Measurements from ENCODE around the gene CXCR4. TPM values are rescaled to one million over a fixed set of nuclear protein-coding genes. Genes with fewer than 3 reads are reported as not detected.
A peak's percentile ranks its signal among the peaks of the same experiment; 100 is the strongest.

Gene CXCR4
- total and polyA plus RNA-seq, 2 experiments from 2014 or later, result 2.1 TPM

DNA sequence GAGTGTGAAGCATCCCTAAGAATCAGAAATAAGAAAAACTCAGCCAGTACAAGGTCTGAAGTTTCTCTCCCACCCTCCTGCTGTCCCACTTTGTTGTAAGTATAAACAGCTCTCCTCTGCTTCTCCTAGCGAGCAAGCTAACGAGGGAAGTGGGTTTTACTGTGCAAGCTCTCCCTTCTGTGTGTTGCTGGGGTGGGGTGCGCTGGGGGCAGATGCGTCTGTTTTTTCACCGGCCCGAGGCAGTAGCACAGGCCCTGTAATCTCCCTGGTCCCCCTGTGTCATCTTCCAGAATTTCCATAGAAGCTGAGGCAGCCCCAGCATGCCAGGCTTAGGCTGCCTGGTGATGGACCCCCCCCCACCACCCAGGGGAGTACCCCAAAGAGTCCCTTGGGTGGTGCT, 9.4 kb upstream of the CXCR4 start (continued):
- TF ChIP-seq REST (IDR thresholded peaks at IDR 0.05; ENCODE audit: unreplicated experiment), result no peak
- TF ChIP-seq POLR2AphosphoS5 (IDR thresholded peaks at IDR 0.05; ENCODE audit: low read depth), result no peak
- TF ChIP-seq CTCF (conservative IDR thresholded peaks at IDR 0.05; ENCODE audit: low read depth in 2 of 2), result no peak
- no peak for TF ChIP-seq STAT1 (IDR thresholded peaks at IDR 0.05; ENCODE audit: unreplicated experiment)
- TF ChIP-seq JUNB (IDR thresholded peaks at IDR 0.05; ENCODE audit: unreplicated experiment), result no peak
- TF ChIP-seq NANOG (IDR thresholded peaks at IDR 0.05; ENCODE audit: borderline replicate concordance), result no peak

DNA sequence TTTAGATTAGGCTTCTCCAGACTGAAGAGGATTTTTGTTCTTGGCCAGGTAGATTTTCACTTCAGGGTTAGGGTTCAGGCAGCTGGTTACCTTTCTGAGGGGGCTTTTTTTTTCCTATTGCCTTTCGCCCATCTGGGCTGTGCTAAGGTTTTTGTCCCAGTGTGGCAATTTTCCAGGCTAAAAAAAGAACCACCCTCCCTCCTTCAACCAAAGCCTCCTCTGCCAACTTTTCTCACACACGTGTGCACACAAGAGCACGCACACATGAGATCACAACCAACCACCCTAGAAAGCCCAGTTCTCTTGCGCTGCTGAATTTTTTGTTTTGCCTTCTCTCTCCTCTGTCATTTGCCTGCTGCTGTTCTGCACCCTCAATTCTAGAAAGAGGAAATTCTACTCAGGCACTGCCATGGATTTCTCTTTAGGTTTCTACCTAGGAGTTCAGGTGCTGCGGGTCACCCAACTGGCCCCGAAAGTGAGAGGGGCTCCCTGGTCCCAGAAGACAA, 8.5 kb upstream of the CXCR4 start:
- peaks cover 6% of the 10 kb centered on the region for H3K27me3 Mint-ChIP-seq (ENCODE audit: insufficient read depth, low read depth, poor library complexity)
- Histone ChIP-seq H3K4me3 (no peak overlapping the region), H3K36me3 (ENCODE audit: insufficient read depth) (no peaks in the 10 kb centered on the region), H4K20me1 (replicated peaks; ENCODE audit: insufficient read depth) (no peaks in the 10 kb centered on the region), H3F3A (replicated peaks; ENCODE audit: low read depth) (no peaks in the 10 kb centered on the region), H2AFZ (peak overlapping the region; percentile 97), H3K9me2 (ENCODE audit: insufficient read depth) (no peaks in the 10 kb centered on the region), H3K27ac (ENCODE audit: low read depth) (no peak overlapping the region), H3K4me2 (peak overlapping the region; percentile 49), H3K27me3 (ENCODE audit: insufficient read depth) (peaks cover 3% of the 10 kb centered on the region), H3K4me1 (ENCODE audit: insufficient read depth) (peaks cover 38% of the 10 kb centered on the region), H3K79me2 (replicated peaks; ENCODE audit: insufficient read depth) (no peaks in the 10 kb centered on the region)
- H3K4me1 Mint-ChIP-seq, result peaks cover 26% of the 10 kb centered on the region
- no peaks in the 10 kb centered on the region for H3K36me3 Mint-ChIP-seq (ENCODE audit: low read depth)
- H3K27ac Mint-ChIP-seq, result no peak overlapping the region; the same call in 1 of the 2 replicates
- DNase-seq (ENCODE audit: low spot score), result no peak
- no peak overlapping the region for H3K4me3 Mint-ChIP-seq
- TF ChIP-seq POLR2AphosphoS5 (IDR thresholded peaks at IDR 0.05; ENCODE audit: low read depth) (no peak), ZNF331 (CRISPR knock-in tag; IDR thresholded peaks at IDR 0.05; ENCODE audit: low read depth) (no peak), CREB1 (CRISPR knock-in tag; IDR thresholded peaks at IDR 0.05; ENCODE audit: low read depth) (no peak), EZH2 (IDR thresholded peaks at IDR 0.05; ENCODE audit: low read depth, unreplicated experiment) (no peak), JUNB (IDR thresholded peaks at IDR 0.05; ENCODE audit: unreplicated experiment) (no peak), REST (IDR thresholded peaks at IDR 0.05; ENCODE audit: unreplicated experiment) (no peak), EZH2phosphoT487 (IDR thresholded peaks at IDR 0.05; ENCODE audit: unreplicated experiment) (no peak), STAT1 (IDR thresholded peaks at IDR 0.05; ENCODE audit: unreplicated experiment) (no peak)
- TF ChIP-seq, protein P1, sequence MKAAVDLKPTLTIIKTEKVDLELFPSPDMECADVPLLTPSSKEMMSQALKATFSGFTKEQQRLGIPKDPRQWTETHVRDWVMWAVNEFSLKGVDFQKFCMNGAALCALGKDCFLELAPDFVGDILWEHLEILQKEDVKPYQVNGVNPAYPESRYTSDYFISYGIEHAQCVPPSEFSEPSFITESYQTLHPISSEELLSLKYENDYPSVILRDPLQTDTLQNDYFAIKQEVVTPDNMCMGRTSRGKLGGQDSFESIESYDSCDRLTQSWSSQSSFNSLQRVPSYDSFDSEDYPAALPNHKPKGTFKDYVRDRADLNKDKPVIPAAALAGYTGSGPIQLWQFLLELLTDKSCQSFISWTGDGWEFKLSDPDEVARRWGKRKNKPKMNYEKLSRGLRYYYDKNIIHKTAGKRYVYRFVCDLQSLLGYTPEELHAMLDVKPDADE (IDR thresholded peaks at IDR 0.05), result no peak
- no peaks in the 10 kb centered on the region for H3K9me3 Mint-ChIP-seq
- ATAC-seq, result no peak
